Gastrocnemius medialis (tissue), 4 donors: ENCODE data around the gene IQGAP2. TPM values are rescaled to one million over a fixed set of nuclear protein-coding genes. Genes with fewer than 3 reads are reported as not detected.

ENCODE experiments used
- ATAC-seq, 2 donors: fragments of 150-250 bp; one replicate each; pipeline ENCODE4 v1.9.1; 2016
- DNase-seq, 2 donors: peaks; one replicate each; pipeline ENCODE4 v3.0.0-alpha.2; 2019
- H3K27ac ChIP-seq, 4 donors: fragments of 200-600 bp; sonication (generic); 1 replicate in 1 of 4; 2 replicates in 3 of 4; pipeline ENCODE4 v1.5.1; 2016 to 2018; ENCODE audit warnings: mild to moderate bottlenecking in 2 of 4, moderate library complexity in 1 of 4
- H3K27me3 ChIP-seq, 3 donors: fragments of 200-600 bp; sonication (generic) in 2 of 3; 1 replicate in 1 of 3; 2 replicates in 2 of 3; pipeline versions ENCODE4 v1.5.1 to v1.6.0; 2016 to 2019; ENCODE audit warnings: mild to moderate bottlenecking in 1 of 3, moderate library complexity in 1 of 3
- H3K36me3 ChIP-seq, 2 donors: fragments of 200-600 bp; sonication (generic) in 1 of 2; one replicate each; pipeline ENCODE4 v1.5.1; 2017 to 2018
- H3K4me1 ChIP-seq, 2 donors: fragments of 200-600 bp; sonication (generic) in 1 of 2; one replicate each; pipeline ENCODE4 v1.5.1; 2016 to 2017; ENCODE audit warnings: mild to moderate bottlenecking in 2 of 2
- H3K4me3 ChIP-seq, 4 donors: fragments of 200-600 bp; sonication (generic) in 3 of 4; 1 replicate in 1 of 4; 2 replicates in 3 of 4; pipeline ENCODE4 v1.5.1; 2016 to 2019; ENCODE audit warnings: mild to moderate bottlenecking in 2 of 4
- H3K9me3 ChIP-seq, 3 donors: fragments of 200-600 bp; sonication (generic) in 2 of 3; 1 replicate in 1 of 3; 2 replicates in 2 of 3; pipeline ENCODE4 v1.5.1; 2016 to 2019
- POLR2A ChIP-seq, 2 donors: fragments of 450-650 bp; IDR thresholded peaks; one replicate each; pipeline ENCODE4 v1.6.1; 2017; ENCODE audit warnings: antibody characterized with exemption in 2 of 2, mild to moderate bottlenecking in 2 of 2, moderate library complexity in 2 of 2
- in situ Hi-C, 4 donors: fragments of 200-750 bp; cut with MboI; loops; one replicate each; pipeline versions ENCODE4 v1.15.0 to v1.8.0; 2017; ENCODE audit warnings: low sequenced_read_pairs in 4 of 4
- intact Hi-C: fragments of 100-400 bp; cut with DNase I; formaldehyde crosslinking; loops from one replicate; pipeline ENCODE4 v1.15.1; 2023; ENCODE audit warnings: low total_unique reads
- total RNA-seq, 4 donors: library from RNA; depleted of rRNA; stranded (reverse); fragments of >200 nt; gene quantifications; one replicate each; pipeline versions ENCODE4 v1.1.0 to v1.2.3, GENCODE V29; 2016
- TF ChIP-seq, protein P1 (sequence below), 5 experiments: fragments of 450-650 bp in 3 of 5; fragments of 200-600 bp in 2 of 5; sonication (generic) in 2 of 5; IDR thresholded peaks in 4 of 5; conservative IDR thresholded peaks in 1 of 5; 1 replicate in 4 of 5; 2 replicates in 1 of 5; pipeline ENCODE4 v1.5.1; 2016 to 2019; ENCODE audit warnings: antibody characterized with exemption in 5 of 5, mild to moderate bottlenecking in 3 of 5, moderate library complexity in 3 of 5

The IQGAP2 gene
- total RNA-seq, 4 donors from 2014 or later = 1.5 to 6.8 (median 2.5) TPM

DNA sequence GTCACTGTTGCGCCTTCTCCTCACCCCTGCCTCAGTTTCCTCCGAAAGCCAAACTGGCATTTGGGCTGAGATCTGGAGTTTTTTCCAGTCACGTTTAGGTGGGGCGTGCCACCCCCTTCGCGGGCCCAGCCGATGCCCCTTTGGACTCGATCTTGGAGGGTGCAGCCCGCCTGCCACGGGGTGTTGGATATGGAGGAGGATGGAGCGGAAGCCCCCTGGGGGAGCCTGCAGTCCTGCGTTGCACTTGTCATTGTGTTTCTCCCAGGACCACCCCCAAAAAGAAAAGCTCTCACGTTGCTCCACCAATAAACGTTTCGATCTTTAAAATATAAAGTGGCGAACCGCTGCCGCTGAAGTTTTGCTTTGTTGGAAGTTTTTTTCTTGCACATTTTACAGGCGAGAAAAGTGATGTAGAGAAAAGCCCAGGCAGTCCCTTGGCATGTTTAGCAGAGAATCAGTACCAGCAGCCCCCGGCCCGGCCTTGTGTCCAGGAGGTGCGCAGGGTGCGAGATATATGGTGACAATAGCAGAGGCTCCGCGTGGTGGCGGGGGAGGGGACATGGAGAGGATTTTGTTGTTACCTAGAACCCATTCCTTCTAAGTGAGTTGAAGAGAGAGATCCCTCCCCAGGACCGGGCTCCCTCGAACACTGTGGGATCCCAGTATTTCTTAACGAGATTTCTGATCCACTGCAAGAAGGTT is 313.5 kb downstream of the IQGAP2 start:
- in situ Hi-C loops = no loop called here
- Histone ChIP-seq H3K27me3 (peaks cover 4 to 32% (median 16%) of the 10 kb centered on the region in 3 donors), H3K4me3 (peak overlapping the region; percentile 57 to 67 (median 61)), H3K27ac (peak overlapping the region in 2 of 4 donors; percentile 26 to 53), H3K36me3 (no peaks in the 10 kb centered on the region), H3K9me3 (no peaks in the 10 kb centered on the region), H3K4me1 (peaks cover 0 to 6% of the 10 kb centered on the region in 2 donors)
- intact Hi-C loops = loop anchor here (10.0 kb wide), 1 partner anchor 68 kb away; no protein-coding TSS in a partner anchor
- TF ChIP-seq, protein P1, sequence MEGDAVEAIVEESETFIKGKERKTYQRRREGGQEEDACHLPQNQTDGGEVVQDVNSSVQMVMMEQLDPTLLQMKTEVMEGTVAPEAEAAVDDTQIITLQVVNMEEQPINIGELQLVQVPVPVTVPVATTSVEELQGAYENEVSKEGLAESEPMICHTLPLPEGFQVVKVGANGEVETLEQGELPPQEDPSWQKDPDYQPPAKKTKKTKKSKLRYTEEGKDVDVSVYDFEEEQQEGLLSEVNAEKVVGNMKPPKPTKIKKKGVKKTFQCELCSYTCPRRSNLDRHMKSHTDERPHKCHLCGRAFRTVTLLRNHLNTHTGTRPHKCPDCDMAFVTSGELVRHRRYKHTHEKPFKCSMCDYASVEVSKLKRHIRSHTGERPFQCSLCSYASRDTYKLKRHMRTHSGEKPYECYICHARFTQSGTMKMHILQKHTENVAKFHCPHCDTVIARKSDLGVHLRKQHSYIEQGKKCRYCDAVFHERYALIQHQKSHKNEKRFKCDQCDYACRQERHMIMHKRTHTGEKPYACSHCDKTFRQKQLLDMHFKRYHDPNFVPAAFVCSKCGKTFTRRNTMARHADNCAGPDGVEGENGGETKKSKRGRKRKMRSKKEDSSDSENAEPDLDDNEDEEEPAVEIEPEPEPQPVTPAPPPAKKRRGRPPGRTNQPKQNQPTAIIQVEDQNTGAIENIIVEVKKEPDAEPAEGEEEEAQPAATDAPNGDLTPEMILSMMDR (IDR thresholded peaks at IDR 0.05 in 4 of 5, conservative IDR thresholded peaks at IDR 0.05 in 1 of 5) = no peak
- no peak for TF ChIP-seq POLR2A (IDR thresholded peaks at IDR 0.05)
- ATAC-seq = no peak
- no peak for DNase-seq

DNA sequence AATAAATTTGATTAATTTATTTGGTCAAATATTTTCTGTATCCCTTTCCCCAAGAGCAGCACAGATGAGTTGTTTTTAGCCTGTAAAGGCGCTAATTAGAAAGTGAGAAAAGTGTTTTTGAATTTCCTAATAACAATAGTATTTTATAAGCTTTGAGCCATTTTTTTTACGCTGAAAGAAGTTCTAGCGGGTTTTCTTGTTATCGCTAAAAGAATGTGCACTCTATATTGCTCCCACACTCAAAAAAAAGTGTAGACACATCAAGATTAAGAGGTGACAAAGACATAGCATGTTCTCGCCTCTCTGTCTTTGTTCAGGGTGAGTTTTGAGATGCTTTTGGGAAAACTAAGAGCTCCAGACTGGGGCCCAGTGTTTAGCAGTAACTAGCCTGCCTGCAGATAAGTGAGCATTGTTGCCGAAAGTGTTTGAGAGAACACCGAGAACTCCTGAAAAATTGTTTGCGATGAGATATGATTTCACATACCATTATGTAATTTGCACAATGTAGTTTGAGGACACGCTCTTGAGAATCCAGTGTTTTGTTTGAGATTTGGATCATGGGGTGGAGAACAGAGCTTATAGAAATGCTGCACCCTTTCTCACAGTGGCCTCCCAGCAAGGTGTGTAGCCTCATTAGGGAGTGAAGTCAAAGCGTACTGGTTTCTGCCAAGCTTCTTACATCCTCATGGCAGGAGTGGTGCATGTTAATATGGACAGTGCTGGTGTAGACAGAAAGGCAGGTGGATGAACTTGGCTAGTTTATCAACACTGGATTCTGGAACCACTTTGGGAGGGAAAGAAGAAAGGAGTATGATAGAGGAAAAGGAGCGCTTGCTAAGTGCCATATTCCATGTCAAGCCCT is 314.4 kb downstream of the IQGAP2 start:
- no peak overlapping the region for H3K27ac ChIP-seq
- H3K27me3 ChIP-seq = peaks cover 4 to 32% (median 16%) of the 10 kb centered on the region in 3 donors
- no peaks in the 10 kb centered on the region for H3K9me3 ChIP-seq
- no peaks in the 10 kb centered on the region for H3K36me3 ChIP-seq
- intact Hi-C loops = loop anchor here (10.0 kb wide), 1 partner anchor 67 kb away; no protein-coding TSS in a partner anchor
- TF ChIP-seq POLR2A (IDR thresholded peaks at IDR 0.05) = no peak
- TF ChIP-seq, protein P1 (IDR thresholded peaks at IDR 0.05 in 4 of 5, conservative IDR thresholded peaks at IDR 0.05 in 1 of 5) = no peak
- ATAC-seq (no peak), DNase-seq (no peak)
- in situ Hi-C loops = no loop called here
- H3K4me3 ChIP-seq = peak overlapping the region; percentile 57 to 67 (median 61)
- peaks cover 0 to 6% of the 10 kb centered on the region in 2 donors for H3K4me1 ChIP-seq

DNA sequence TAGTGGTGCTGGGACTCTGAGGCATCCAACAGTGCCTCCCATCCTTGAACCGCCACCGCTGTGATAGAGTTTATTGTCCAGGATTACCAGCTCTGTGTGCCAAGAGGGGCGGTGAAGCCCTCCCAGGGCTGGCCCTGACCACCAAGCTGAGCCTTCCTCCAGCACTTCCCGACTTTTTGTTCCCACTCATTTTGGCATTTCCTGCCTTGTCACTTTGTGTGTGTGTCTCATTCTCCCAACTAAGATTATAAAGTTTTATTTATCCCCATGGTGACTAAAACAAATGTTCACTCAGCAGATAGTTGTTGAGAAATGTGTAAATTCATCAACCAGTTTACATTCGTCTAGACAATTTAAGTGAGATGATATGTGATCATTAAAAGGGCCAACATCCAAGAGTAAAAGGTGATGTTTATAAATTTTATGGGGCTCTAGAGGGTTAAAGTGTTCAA is 315.3 kb downstream of the IQGAP2 start:
- Histone ChIP-seq H3K4me3 (no peak overlapping the region), H3K27ac (no peak overlapping the region), H3K36me3 (no peaks in the 10 kb centered on the region), H3K9me3 (no peaks in the 10 kb centered on the region), H3K27me3 (peaks cover 4 to 23% (median 16%) of the 10 kb centered on the region in 3 donors), H3K4me1 (peaks cover 0 to 6% of the 10 kb centered on the region in 2 donors)
- in situ Hi-C loops (no loop called here), intact Hi-C loops (loop anchor here (10.0 kb wide), 1 partner anchor 66 kb away; no protein-coding TSS in a partner anchor)
- ATAC-seq (no peak), DNase-seq (no peak)
- TF ChIP-seq, protein P1 (IDR thresholded peaks at IDR 0.05 in 4 of 5, conservative IDR thresholded peaks at IDR 0.05 in 1 of 5) = no peak
- TF ChIP-seq POLR2A (IDR thresholded peaks at IDR 0.05) = no peak

DNA sequence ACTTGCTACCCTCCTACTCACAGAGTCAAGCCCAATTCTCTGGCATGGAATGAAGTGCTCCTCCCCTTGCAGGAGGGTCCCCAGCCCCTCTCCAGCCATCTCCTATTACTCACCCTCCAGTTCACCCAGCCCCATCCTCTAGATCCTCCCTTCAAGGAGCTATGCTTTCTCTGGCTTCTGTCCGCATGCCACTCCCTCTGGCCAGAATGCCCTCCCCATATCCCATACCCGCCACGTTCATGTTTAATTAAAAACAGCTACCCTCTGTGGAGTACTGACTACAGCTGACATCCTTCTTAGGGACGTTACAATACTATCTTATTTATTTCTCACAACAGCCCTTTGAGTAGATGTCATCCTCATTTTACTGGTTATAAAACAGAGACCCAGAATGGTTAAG is 315.8 kb downstream of the IQGAP2 start:
- peaks cover 4 to 23% (median 16%) of the 10 kb centered on the region in 3 donors for H3K27me3 ChIP-seq
- no peak for TF ChIP-seq POLR2A (IDR thresholded peaks at IDR 0.05)
- TF ChIP-seq, protein P1 (IDR thresholded peaks at IDR 0.05 in 4 of 5, conservative IDR thresholded peaks at IDR 0.05 in 1 of 5) = no peak
- no peak overlapping the region for H3K4me3 ChIP-seq
- ATAC-seq (no peak), DNase-seq (no peak)
- intact Hi-C loops (loop anchor here (10.0 kb wide), 1 partner anchor 66 kb away; no protein-coding TSS in a partner anchor), in situ Hi-C loops (no loop called here)
- no peaks in the 10 kb centered on the region for H3K36me3 ChIP-seq
- peaks cover 0 to 6% of the 10 kb centered on the region in 2 donors for H3K4me1 ChIP-seq
- no peak overlapping the region for H3K27ac ChIP-seq
- no peaks in the 10 kb centered on the region for H3K9me3 ChIP-seq
